ENCODE results near the gene SELENOF.

DNA sequence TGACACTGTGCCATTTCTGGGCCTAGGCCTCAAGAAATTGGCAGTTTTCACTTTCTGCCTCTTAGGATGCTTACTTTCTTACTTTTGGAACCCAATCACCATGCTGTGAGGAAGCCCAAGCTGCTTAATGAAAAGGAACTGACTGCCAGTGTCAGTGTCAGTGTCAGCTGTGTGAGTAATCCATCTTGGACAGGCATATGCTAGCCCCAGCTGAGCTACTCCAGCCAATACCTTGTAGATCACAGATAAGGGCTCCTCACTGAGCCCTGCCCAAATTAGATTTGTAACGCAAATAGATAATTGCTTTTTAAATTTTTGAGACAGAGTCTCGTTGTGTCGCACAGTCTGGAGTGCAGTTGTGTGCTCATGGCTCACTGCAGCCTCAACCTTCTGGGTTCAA lies 59.6 kb downstream of the SELENOF start:
- no peak for TF ChIP-seq EZH2 (IDR thresholded peaks at IDR 0.05; ENCODE audit: borderline replicate concordance, low read length)
- TF ChIP-seq, protein P1, sequence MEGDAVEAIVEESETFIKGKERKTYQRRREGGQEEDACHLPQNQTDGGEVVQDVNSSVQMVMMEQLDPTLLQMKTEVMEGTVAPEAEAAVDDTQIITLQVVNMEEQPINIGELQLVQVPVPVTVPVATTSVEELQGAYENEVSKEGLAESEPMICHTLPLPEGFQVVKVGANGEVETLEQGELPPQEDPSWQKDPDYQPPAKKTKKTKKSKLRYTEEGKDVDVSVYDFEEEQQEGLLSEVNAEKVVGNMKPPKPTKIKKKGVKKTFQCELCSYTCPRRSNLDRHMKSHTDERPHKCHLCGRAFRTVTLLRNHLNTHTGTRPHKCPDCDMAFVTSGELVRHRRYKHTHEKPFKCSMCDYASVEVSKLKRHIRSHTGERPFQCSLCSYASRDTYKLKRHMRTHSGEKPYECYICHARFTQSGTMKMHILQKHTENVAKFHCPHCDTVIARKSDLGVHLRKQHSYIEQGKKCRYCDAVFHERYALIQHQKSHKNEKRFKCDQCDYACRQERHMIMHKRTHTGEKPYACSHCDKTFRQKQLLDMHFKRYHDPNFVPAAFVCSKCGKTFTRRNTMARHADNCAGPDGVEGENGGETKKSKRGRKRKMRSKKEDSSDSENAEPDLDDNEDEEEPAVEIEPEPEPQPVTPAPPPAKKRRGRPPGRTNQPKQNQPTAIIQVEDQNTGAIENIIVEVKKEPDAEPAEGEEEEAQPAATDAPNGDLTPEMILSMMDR (IDR thresholded peaks at IDR 0.05; ENCODE audit: low read length): no peak

Data from OCI-LY1 (cell line).